NCI-H82 treated with DMSO at 0.1 percent for 48 hours (cell line): ENCODE measurements around the gene POU2AF1.

Experiments
- DNase-seq: peaks from one replicate; lab custom pipeline; 2025; ENCODE audit not compliant: unreplicated experiment; lab: John Stamatoyannopoulos, UW

POU2AF1 gene

DNA sequence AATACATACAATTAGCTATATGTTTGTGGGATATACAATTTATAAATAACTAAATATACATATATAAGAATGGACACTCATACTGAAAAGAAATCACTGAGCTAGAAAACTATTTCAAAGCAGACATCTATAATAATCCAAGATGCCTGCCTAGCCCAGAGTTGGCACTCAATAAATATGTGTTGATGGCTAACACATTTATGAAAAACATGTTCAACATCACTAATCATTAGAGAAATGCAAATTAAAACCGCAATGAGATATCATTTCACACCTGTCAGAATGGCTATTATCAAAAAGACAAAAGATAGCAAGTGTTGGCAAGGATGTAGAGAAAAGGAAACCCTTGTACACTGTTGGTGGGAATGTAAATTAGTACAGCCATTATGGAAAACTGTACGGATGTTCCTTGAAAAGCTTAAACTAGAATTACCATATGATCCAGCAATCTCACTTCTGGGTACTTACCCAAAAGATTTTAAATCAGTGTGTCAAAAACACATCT lies 29.8 kb downstream of the POU2AF1 start:
- DNase-seq = no peak

DNA sequence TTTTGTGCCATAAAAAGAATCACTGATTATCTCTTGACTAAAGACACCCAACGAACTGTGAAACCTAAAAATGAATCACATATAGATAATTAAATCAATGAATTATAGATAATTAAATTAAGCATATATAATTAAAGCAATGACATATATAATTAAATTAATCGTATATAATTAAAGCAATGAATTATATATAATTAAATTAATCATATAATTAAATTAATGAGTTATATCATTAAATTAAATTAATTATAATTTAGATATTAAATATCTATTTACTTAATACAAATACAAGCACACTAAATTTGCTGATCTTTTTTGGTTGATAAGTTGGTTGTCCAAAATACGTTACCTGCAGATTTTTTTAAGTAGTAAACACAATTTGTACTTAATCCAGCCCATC lies 30.9 kb downstream of the POU2AF1 start:
- no peak for DNase-seq

DNA sequence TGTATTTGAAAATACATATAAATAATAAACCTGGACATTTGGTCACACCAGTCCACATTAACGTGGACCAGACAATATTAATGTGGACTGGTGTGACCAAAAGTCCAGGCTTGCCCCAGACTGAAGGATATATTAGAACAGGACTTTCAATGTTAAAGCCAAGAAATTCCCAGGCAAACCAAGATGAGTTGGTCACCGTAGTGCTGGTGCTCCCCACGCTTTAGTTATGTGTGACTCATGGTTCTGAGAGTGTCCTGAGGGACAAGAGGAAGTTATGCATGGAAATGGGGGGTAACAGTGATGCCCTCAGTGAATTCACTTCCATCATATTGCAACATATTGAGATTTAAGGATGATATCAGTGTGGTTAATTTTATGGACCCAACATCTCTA lies 31.4 kb downstream of the POU2AF1 start:
- DNase-seq = no peak

DNA sequence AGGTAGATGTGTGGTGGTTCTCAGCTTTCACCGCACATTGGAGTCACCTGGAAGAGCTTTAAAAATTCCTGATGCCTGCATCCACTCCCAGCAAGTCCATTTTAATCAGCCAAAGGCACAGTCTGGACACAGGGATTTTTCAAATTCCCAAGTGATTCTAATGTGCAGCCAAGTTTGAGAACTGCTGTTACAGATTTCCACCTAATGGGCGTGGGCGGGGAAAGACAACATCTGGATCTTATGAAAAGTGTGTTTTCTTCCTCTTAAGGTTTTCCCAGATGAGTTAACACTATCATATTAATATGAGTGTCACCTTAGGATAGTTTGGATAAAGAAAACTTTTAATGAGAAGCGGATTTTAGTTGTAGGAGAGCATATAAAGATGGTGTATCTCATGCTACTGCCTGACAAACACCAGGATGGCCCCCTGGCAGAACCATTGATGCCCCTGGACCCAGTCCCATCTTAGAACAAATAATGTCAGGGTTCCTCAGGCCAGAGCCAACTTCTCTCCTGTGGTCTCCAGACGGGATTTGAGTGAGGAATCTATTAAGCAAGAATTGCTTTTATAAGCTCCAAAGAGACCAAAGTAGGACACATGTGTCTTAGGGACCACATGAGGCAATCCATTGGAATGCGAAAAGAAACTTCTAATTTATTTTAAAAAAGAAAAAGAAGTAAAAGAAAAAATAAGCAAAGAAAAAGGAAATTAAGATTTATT lies 31.9 kb downstream of the POU2AF1 start:
- no peak for DNase-seq

DNA sequence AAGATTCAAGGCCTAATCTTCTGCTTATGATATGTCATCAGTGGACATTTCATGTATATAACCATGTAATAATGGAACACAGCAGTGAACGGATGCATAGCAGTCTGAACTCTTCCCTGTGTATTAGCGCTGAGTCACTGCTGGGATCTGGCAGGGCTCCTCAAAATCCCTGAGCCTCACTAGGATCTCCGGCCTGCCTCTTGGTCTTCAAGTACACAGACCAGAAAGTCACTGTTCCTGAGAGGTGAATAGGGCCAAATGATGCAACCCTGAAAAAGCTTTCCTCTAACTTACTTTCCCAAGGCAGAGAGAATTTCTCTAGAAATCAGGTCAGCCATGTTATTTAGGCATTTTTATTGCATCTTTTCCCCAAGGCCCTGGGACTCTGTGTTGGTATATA lies 35.0 kb downstream of the POU2AF1 start:
- no peak for DNase-seq

DNA sequence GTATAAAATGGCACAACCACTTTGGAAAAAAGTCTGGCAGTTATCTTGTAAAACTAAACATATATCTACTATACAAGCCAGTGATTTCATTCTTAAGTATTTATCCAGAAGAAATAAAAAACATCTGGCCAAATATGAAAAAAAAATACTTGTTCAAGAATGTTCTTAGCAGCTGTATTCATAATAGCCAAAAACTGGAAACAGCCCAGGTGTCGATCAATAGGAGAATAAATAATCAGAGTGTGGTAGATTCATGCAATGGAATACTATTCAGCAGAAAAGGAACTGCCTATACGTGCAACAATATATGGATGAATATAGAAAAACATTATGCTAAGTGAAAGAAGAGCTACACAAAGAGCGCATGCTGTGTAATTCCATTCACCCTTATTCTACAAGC lies 36.7 kb downstream of the POU2AF1 start:
- DNase-seq = no peak

DNA sequence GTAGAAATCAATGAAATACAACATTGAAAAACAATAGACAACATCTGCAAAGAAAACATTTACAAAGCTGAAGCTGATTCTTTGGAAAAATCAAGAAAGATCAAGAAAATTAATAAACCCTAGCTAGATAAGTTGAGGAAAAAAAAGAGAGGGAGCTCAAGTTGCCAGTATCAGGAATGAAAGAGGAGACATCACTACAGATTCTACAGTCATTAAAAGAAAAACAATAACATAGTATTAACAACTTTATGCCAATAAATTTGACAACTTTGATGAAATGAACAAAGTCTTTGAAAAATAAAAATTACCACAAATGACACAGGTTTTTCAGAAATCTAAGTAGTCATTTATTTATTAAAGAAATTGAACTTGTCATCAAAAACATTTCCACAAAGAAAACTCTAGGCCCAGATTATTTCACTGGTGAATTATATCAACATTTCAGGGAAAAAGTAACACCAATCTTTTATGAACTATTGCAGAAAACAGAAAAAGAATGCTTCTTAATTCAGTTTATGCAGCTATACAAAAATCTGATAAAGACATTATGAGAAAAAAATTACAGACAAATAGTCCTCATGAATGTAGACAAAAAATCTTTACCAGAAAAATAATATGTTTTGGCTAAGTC lies 39.2 kb downstream of the POU2AF1 start:
- DNase-seq = no peak

DNA sequence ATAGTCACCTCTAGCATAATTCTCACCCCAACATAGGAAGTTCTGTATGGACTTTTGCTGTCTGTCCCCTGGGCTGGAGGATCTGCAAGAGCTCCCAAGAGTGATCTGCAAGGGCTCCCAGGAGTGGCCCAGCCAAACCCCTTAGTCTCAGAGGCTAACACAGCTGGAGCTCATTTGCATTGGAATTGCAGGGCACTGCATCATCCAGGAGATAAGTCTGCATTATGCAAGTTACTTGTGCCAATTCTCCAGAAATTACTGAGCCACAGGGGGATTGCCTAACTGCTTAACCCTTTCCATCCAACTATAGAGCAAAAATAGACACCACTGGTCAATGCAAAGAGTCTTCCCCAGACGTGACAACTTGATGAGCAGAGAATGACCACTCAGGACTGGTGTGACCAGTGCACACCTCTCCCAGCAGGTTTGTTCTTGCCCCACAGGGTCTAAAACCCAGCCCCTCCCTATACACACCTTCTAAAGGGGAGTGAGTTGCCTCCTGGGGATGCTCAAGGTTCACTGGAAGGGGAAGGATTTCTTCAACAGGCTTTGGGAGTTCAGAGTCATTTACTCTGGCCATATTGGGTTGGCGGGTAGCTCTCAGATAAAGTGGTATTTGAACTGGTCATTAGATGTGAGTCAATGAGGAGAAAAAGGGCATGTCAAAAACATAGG lies 42.4 kb downstream of the POU2AF1 start:
- no peak for DNase-seq

DNA sequence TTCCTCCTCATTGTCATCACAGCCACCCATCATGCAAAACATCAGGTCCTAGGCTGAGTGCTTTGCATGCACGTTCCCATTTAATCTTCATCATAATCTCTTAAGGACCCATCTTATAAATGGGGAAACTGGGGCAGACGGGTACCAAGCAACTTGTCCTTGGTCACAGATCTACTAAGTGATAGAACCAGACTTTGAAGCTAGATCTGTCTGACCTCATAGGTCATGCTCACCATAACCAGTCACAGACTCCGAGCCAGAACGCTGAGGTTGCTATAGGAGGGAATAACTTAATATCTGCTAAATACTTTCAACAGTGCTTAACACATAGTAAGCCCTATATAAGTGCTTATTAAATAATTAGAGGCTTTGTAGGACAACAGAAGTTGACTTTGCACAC lies 43.0 kb downstream of the POU2AF1 start:
- DNase-seq = no peak

DNA sequence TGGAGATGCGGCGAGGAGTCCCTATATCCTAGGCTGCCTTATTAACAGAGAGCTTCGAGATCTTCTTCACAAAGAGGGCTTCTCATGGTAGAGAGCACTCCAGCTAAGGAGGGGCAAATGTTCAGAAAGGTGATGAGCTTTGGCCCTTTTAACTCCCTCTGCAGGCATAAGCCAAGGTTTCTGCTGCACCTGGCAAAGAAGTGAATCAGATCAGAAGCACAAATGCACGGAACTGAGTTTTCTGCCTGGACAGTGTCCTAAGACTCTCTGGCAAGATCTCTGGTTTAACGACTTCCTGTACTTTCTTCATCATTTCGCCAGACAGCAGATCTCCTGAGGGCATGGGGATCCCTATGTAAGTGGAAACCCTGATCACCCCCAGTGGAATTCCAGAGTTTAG lies 43.5 kb downstream of the POU2AF1 start:
- no peak for DNase-seq

DNA sequence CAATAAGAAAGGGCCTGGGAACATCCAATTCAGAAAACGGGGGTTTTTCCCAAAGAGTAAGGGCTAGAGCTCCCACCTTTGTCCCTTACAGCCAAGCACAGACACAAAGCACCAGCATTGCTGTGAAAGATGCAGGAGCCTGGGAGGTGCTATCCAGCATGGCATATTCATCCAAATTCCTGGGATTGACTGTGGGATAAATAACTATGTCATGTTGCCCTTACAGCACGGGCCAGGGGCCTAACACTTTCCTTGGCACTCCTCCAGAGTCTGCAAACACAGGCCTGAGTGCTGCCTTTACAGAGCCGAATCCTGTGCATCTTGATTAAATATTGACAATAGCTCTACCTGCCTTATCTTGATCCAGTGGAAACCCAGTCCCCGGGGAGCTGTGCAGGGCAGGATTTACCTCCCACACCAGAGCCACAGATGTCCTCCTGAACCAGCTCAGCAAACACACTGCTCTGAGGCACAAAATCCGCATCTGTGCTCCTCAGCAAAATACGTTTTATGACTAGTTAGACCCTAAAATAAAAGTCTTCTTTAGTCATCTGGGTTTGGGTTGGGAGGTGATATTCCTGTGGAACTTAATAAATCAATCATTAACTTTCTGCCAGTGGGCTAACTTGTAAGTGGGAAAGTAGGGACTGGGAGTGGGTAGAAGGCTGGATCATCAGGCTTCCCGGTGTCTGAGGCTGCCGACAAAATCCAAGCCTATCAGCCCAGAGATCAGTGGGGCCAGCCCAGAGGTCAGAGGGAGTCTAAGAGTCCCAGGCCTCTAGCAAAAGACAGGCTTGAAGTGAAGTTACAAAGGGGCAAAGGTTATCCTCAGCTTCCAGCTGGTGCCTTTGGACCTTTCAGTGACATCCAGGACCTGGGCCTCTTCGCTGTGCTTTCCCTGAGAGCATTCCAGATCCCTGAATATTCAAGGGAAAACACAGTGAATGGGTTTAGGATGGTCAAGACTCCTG lies 44.3 kb downstream of the POU2AF1 start:
- DNase-seq = peak; percentile 65

DNA sequence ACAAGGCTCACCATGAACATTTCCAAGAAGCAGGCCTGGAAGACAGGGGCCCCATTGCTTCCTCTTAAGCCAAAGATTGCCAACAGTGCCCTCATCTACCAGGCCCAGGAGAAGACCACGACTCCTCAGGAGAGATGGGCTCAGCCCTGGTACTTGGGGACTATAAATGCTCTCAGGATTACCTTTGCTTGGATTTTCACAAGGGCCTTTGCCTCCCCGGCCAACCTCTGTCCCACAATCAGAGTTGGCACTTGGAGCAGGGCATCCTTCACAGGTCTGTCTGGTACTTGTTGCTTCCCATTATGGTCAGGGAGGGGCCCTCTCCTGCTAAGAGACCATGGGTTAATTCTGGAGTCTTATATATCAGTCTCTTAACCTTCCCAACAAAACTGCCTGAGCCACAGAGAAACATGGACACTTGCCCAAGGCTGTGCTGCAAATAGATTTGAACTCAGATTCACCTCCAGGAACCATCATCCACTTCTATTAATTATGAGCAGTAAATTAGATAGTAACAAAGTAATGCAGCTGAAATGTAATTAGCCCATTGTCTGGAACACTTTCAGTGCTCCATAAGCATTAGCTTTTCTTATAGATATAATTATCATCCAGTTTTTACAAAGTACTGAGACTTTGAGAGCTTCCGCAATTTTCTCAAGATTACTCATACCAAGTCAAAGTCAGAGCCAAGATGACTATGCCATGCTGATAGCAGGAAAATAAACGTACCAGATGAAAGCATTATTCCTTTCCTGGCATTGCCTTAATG lies 47.2 kb downstream of the POU2AF1 start:
- DNase-seq = no peak

DNA sequence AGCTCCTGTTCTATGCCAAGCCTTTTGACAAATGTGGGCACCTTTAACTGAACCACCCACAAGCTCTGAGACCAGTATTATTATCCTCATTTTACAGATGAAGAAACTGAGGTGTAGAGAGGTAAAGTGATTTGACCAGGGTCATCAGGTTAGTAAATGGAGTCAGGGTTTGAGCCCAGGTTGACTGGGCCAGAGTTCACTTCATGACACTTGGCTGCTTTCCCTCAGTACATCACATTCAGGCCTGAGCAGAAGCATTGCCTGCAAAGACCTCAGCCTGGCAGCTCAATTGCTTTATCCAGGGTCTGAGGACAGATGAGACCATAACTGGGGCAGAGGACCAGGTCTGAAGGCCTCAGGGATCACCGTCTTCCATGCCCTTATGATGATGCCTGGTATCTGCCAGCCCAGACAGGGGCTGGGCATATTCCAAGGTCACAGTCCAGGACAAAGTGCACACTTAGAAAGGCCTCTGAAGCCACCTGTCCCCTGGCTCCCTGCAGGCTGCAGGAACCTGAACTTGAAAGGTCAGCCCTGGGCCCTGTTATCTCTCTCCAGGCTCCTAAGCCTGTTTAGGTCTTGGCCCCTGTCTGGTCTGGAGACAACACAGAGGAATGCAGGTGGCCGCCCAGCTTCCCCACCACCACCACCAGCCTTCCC lies 48.7 kb downstream of the POU2AF1 start:
- no peak for DNase-seq

DNA sequence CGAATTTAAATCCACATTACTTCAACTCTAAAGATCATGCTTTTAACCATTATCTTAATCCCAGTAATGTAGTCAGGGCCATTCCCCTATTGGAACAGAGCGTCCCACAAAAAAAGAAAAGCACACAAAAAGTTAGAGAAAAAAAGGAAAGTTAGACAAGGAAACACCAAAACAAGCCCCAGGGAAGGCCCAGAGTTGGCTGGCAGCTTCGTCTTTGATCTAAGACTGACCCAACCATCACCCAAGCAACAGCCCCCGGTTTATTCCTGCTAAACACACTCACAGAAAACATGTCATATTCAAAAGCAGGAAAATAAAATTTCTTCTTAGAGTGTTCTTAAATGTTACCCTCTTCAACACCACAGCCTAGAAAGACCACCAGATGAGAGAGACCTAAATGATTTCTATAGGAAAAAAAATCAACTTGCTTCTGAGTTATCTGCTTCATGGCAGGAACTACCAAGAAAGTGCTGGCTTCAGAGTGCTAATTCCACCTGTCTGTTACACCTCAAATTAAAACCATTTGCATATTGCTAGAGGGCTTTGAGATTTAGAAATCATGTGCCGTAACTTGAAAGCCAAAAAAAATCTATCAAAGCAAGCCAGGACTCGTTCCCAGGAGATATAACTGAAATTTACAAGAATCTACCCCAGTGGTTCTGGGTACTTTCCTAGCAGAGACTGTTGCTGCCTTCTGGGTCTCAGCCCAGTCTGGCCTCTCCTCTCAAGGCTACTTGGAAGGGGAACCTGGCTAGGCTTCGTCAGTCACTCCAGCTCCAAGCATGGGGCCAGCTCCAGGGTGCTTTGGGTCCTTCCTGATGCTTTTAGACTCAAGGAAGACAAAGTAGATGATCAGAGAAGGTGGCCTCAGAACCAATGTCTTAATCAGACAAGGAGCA lies 49.5 kb downstream of the POU2AF1 start:
- no peak for DNase-seq

DNA sequence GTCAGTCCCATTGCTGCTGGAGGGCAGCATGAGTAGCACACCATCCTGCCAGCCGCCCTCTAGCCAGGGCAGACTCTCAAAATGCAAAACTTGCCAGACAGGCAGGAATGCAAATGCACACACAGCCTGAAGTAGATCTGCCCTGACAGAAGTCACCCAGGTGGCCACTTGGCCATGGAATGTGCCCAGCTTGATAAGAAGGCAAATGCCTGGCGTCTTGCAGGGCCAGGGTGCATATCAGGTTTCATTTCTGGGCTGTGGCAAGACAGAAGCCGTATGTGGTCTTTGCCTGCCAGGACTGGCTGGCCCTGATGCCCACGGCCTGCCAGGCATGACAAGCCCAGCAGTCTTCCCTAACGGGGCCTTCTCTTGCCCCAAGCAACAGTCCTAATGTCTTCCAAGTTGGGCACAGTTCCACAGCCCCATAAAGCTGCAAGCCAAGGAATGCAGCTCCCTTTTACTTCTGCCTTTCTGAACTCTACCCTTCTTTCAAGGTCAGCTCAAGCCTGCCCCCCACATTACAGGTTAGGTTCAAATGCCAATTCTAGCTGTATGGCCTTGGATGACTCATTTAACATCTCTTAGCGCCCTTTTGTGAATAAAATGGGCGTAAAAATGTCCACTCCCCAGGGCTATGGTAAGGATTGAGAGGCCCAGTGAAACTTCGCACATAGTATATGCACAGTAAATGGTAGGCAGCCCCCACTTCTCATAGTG lies 51.0 kb downstream of the POU2AF1 start:
- no peak for DNase-seq

DNA sequence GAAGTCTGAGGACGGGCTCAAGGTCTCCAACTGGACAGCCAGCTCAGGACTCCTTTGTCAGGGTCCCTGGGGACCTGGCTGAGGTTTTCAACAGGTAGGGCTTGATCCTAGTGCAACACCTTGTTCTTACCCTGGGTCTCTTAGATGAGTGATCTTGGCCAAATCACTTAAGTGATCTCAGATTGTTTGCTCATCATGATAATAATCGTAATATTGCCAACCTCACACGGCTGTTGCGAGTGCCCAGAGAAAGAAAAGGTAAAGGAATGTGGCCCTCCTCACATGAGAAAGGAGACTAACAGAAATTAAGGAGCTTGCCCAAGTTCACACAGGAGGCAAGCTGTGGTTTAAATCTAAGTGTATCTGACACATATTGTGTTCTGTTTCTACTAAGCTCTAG lies 52.3 kb downstream of the POU2AF1 start:
- DNase-seq = no peak

DNA sequence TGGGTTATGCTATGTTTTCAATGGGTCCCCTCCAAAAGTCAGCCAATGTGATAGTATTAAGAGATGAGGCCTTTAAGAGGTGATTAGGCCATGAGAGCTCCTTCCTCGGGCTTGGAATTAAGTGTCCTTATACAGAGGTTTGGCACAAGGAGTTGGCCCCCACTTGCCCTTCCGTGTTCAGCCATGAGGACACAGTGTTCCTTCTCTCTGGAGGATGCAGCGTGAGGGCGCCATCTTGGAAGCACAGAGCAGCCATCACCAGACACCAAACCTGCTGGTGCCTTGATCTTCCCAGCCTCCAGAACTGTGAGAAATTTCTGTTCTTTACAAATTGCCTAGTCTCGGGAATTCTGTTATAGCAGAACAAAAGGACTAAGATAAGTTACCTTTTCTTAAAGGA lies 53.8 kb downstream of the POU2AF1 start:
- DNase-seq = no peak

DNA sequence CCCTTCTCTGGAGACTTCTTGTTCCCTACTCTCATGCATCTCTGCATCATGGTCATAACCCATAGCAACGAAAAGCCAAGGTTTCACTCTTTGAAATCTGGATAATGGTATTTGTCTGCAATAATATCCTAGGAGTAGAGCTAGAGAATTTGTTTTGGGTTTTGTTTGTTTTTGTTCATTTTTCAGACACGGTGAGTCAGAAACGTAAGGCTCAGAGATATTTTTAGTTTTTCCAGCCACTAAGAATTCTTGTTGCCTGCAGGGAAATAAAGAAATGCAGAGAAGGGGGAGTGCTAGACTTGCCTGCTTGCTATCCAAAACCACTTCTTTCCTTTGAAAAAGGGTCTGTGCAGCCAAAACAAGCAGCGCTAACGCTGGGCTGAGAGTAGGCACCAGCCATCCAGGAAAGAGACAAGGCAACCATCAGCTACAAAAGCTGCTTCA lies 54.8 kb downstream of the POU2AF1 start:
- DNase-seq = no peak
